Measurements from ENCODE around the gene KRTAP5-4. TPM values are rescaled to one million over a fixed set of nuclear protein-coding genes. Genes with fewer than 3 reads are reported as not detected.
A peak's percentile ranks its signal among the peaks of the same experiment; 100 is the strongest.
"Not testable (repeated sequence)": the region's sequence is repeated elsewhere in the genome, so short reads cannot be mapped to it uniquely, and the experiment has no call there.

Gene KRTAP5-4
- polyA plus RNA-seq, 3 donors from 2014 or later: not detected

- H3K27me3 Mint-ChIP-seq (ENCODE audit: low read depth in 3 of 3): peaks cover 0 to 6% (median 0%) of the 10 kb centered on the region in 3 donors
- H3K9me3 Mint-ChIP-seq: peaks cover 0 to 2% (median 0%) of the 10 kb centered on the region in 6 donors
- no peak overlapping the region for H3K27ac Mint-ChIP-seq
Observed at GRCh38 chr11:1650034-1650917, 28.3 kb upstream of the KRTAP5-4 start.

DNA sequence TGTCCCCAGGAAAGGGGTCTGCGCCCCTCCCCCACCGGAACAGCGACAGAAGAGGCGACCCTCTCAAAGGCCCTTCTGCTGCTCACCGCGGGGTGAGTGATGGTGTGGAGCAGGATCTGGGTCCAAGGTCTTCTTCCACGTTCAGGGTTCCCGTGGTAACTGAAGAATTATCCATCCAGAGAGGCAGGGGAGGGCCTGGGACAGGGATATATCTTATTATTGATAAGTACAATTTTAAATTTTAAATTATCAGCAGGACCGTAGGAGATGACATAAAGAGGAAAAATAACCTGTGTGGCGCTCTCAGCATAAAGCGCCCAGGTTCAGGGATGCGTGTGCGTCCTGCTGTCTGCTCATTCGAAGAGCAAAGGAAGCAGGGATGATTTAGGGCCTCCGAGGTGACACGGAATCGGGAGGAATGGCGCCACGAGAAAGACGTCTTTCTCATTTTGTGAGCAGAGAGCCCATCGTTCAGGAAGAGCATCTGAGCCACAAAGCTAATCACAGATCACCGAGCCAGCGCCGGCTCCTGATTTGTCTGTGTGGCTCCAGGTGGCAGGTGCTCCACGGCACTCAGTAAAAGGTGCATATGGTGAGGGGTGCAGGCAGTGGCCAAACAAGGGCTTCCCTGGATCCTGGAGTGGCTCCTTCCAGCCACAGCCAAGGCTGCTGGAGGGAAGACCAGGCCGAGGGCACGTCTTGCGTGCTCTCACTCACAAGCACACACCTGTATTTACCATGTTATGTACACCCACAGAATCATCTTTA lies 26.9 kb upstream of the KRTAP5-4 start:
- no peak for DNase-seq

More at GRCh38 chr11:1650034-1650917, 28.3 kb upstream of the KRTAP5-4 start:
- no peak for DNase-seq
- Mint-ChIP-seq H3K4me1 (no peaks in the 10 kb centered on the region), H3K36me3 (no peaks in the 10 kb centered on the region), H3K4me3 (no peak overlapping the region)

GRCh38 chr11:1647901-1648652 lies 26.1 kb upstream of the KRTAP5-4 start:
- DNase-seq: no peak
- Mint-ChIP-seq H3K27me3 (ENCODE audit: low read depth in 3 of 3) (peaks cover 0 to 5% (median 0%) of the 10 kb centered on the region in 3 donors), H3K4me3 (no peak overlapping the region), H3K27ac (no peak overlapping the region), H3K36me3 (no peaks in the 10 kb centered on the region), H3K4me1 (no peaks in the 10 kb centered on the region), H3K9me3 (peaks cover 0 to 2% (median 0%) of the 10 kb centered on the region in 6 donors)

More for the DNA sequence above, 26.9 kb upstream of the KRTAP5-4 start:
- Mint-ChIP-seq H3K4me1 (no peaks in the 10 kb centered on the region), H3K27ac (no peak overlapping the region), H3K9me3 (peaks cover 0 to 2% (median 0%) of the 10 kb centered on the region in 6 donors), H3K4me3 (no peak overlapping the region), H3K27me3 (ENCODE audit: low read depth in 3 of 3) (peaks cover 0 to 5% (median 0%) of the 10 kb centered on the region in 3 donors), H3K36me3 (no peaks in the 10 kb centered on the region)

DNA sequence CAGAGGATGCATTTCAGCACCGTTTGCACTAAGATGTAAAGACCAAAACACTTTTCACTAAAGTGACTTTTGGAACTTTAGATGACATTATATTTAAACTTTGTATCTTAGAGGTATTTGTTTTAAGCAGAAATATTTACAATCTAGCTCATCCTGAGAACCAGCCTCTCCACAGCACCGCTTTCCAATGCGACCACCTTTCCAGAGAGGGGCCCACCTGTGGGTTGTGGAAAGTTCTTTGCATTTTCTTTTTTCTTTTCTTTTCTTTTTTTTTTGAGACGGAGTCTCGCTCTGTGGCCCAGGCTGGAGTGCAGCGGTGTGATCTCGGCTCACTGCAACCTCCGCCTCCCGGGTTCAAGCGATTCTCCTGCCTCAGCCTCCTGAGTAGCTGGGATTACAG lies 24.6 kb upstream of the KRTAP5-4 start:
- not testable (repeated sequence) for DNase-seq; H3K27ac Mint-ChIP-seq; H3K4me3 Mint-ChIP-seq; H3K36me3 Mint-ChIP-seq; H3K4me1 Mint-ChIP-seq; H3K9me3 Mint-ChIP-seq; H3K27me3 Mint-ChIP-seq (ENCODE audit: low read depth in 3 of 3)

- no peak overlapping the region for H3K4me3 Mint-ChIP-seq
- no peaks in the 10 kb centered on the region for H3K36me3 Mint-ChIP-seq
- no peaks in the 10 kb centered on the region for H3K4me1 Mint-ChIP-seq
Observed at GRCh38 chr11:1645357-1645821, 23.5 kb upstream of the KRTAP5-4 start.

GRCh38 chr11:1644601-1645356 lies 22.8 kb upstream of the KRTAP5-4 start:
- H3K27ac Mint-ChIP-seq: no peak overlapping the region
- DNase-seq: no peak
- H3K4me1 Mint-ChIP-seq: no peaks in the 10 kb centered on the region
- H3K36me3 Mint-ChIP-seq: no peaks in the 10 kb centered on the region
- H3K27me3 Mint-ChIP-seq (ENCODE audit: low read depth in 3 of 3): peaks cover 0 to 1% (median 0%) of the 10 kb centered on the region in 3 donors
- no peak overlapping the region for H3K4me3 Mint-ChIP-seq
- no peaks in the 10 kb centered on the region for H3K9me3 Mint-ChIP-seq

More at GRCh38 chr11:1645357-1645821, 23.5 kb upstream of the KRTAP5-4 start:
- H3K27ac Mint-ChIP-seq: no peak overlapping the region
- H3K27me3 Mint-ChIP-seq (ENCODE audit: low read depth in 3 of 3): peaks cover 0 to 1% (median 0%) of the 10 kb centered on the region in 3 donors
- DNase-seq: no peak
- no peaks in the 10 kb centered on the region for H3K9me3 Mint-ChIP-seq

GRCh38 chr11:1643146-1643690 lies 21.3 kb upstream of the KRTAP5-4 start:
- DNase-seq: no peak
- peaks cover 0 to 3% (median 0%) of the 10 kb centered on the region in 3 donors for H3K27me3 Mint-ChIP-seq (ENCODE audit: low read depth in 3 of 3)
- H3K36me3 Mint-ChIP-seq: no peaks in the 10 kb centered on the region
- no peak overlapping the region for H3K27ac Mint-ChIP-seq
- no peak overlapping the region for H3K4me3 Mint-ChIP-seq
- H3K9me3 Mint-ChIP-seq: no peaks in the 10 kb centered on the region
- H3K4me1 Mint-ChIP-seq: no peaks in the 10 kb centered on the region

DNA sequence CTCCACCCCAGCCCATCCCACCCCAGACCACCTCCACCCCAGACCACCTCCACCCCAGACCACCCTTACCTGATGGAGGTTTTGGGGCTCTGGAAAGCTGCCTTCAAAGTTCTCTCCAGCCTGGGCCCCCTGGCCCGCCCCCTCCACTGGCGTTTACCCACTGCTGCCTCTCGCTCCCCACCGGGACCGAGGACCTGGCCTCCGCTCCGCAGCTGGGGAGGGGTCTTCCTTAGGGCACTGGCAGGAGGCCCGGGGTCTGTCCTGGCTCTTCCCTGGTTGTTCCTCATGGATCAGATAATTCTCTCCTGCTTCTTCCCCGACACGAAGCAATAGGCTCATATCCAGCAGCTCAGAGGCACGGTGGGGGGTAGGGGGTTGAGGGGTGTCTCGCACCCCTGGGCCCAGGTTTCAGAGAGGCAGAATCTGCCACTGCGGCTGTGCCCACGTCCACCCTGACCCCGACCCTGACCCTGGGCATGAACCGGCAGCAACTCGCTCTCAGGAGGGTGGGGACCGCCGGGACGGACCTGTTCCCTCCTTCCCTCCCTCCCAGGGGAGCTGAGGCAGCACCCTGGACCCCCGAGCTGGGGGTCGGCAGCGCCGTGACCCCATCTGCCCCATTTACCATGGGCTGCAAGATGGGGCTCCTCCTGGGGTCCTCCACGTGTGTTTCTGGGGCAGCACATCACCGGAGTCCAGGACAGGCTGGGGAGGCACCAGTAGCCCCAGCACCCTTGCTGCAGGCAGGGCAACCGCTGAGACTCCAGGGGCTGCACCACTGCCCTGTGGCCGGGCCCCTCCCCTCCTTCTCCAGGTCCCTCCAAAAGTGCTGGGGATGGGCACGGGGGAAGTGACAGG lies 20.6 kb upstream of the KRTAP5-4 start:
- Mint-ChIP-seq H3K9me3 (no peaks in the 10 kb centered on the region), H3K27me3 (ENCODE audit: low read depth in 3 of 3) (peaks cover 0 to 3% (median 0%) of the 10 kb centered on the region in 3 donors)

GRCh38 chr11:1641096-1641495 lies 19.2 kb upstream of the KRTAP5-4 start:
- no peak for DNase-seq
- H3K27ac Mint-ChIP-seq: no peak overlapping the region
- peaks cover 0 to 7% (median 3%) of the 10 kb centered on the region in 3 donors for H3K27me3 Mint-ChIP-seq (ENCODE audit: low read depth in 3 of 3)
- no peaks in the 10 kb centered on the region for H3K4me1 Mint-ChIP-seq
- H3K36me3 Mint-ChIP-seq: no peaks in the 10 kb centered on the region
- H3K9me3 Mint-ChIP-seq: no peaks in the 10 kb centered on the region
- H3K4me3 Mint-ChIP-seq: no peak overlapping the region

More for the DNA sequence above, 20.6 kb upstream of the KRTAP5-4 start:
- Mint-ChIP-seq H3K4me3 (no peak overlapping the region), H3K4me1 (no peaks in the 10 kb centered on the region), H3K36me3 (no peaks in the 10 kb centered on the region), H3K27ac (no peak overlapping the region)
- DNase-seq: no peak

DNA sequence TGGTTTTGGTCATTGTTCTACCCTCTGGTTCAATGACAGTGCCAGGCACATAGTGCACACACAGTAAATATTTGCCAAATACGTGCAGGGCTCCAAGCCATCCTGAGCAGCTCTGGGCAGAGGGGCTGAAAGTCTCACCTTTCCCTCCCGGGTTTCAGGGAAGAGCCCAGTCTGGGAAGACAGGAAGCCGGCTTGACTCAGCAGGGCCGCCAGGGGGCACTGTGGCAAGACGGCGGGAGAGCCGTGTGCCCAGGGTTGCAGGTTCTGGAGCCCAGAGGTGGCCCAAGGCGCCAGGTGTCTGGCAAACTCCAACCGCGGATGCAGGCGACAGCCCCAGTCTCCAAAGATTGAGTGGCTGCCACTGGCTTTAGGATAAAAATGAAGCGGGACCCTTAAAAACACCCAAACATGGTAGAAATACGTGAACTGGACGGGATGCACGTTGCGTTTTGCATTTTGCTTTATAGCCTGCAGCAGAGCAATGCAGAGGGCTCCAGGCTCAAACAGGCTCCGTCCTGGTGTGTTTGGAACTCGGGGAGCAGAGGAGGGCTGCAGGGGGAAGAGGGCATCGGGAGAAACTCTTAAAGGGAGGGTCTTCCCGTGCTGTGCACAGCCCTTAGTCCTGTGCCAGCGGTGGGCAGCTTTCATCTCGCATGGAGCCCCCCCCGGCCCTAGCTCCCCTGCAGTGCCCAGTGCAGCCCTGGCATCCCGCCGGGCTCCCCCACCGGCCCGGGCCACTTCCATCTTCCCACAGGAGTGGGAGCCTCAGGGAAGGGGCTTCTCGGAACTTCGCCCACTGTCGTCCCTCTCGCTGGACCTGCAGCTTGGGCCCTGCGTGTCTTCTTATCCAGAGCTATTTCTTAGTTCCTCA lies 18.4 kb upstream of the KRTAP5-4 start:
- H3K9me3 Mint-ChIP-seq: no peaks in the 10 kb centered on the region
- peaks cover 2 to 7% (median 3%) of the 10 kb centered on the region in 3 donors for H3K27me3 Mint-ChIP-seq (ENCODE audit: low read depth in 3 of 3)
- H3K36me3 Mint-ChIP-seq: no peaks in the 10 kb centered on the region
- H3K4me1 Mint-ChIP-seq: no peaks in the 10 kb centered on the region
- H3K27ac Mint-ChIP-seq: no peak overlapping the region
- H3K4me3 Mint-ChIP-seq: no peak overlapping the region
- peak in 1 of 3 donors; percentile 22 for DNase-seq

- Mint-ChIP-seq H3K27ac (no peak overlapping the region), H3K4me1 (no peaks in the 10 kb centered on the region), H3K4me3 (no peak overlapping the region), H3K36me3 (no peaks in the 10 kb centered on the region), H3K9me3 (no peaks in the 10 kb centered on the region), H3K27me3 (ENCODE audit: low read depth in 3 of 3) (peaks cover 2 to 7% (median 3%) of the 10 kb centered on the region in 3 donors)
- no peak for DNase-seq
Observed at GRCh38 chr11:1639666-1640065, 17.7 kb upstream of the KRTAP5-4 start.

All from immature natural killer cell (primary cell).